NCI-H69 (cell line): ENCODE results near the gene TCP11.

Experiments
- DNase-seq: peaks from one replicate; lab custom pipeline; 2025; lab: John Stamatoyannopoulos, UW

The TCP11 gene

DNA sequence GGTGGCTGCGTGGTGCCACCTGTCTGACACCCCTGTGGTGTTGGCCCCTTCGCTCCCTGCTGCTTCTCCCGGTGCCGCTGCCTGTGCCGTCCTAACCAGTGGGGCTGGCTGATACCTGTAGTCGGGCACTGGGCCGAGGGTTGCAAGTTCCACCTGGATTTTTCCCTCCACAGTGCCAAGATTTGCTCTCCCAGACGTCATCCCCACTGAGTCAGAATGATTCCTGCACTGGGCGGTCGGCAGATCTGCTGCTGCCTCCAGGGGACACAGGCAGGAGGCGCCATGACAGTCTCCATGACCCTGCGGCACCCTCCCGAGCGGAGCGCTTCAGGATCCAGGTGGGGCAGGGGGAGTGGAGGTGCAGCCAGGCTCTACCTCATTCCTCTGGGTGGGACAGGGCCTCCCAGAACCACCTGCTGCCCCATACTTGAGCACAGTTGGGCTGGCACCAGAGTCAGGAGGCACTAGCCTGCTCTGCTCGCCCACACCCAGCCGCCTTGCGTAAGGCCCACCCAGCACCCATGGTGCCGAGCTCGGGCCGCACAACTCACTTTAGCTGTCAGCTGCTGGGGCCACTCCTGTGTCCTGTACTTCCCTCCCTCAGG, 60.2 kb downstream of the TCP11 start:
- DNase-seq, result no peak

DNA sequence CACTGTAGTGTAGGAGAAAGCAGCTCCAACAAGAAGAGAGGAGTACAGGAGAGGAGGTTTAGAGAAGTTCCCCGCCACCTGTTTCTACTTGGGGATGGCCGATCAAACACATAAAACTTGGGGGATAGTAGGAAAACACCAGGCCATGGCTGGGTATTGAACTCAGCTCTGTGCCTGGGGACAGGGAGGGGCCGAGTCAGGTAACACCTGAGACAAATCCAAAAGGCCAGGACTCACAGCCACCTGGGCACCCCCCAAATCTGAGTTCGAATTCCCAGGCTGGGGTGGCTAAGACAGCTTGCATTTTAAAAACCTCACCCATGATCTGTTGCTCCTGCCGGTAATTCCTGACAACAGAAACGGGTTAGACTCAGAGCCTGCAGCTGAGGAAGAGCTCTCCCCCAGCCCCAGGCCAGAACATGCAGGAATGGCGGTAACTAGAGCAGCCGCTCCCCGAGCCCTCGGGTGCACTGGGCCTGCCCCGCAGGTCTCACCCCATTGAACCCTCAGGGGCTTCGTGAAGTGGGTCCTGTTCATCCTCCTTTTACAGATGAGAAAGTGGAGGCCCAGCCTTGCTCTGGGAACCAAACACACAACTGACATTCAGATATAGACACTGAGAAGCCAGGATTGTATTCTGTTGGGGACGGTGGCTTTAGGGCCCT, 61.0 kb downstream of the TCP11 start:
- DNase-seq, result no peak

DNA sequence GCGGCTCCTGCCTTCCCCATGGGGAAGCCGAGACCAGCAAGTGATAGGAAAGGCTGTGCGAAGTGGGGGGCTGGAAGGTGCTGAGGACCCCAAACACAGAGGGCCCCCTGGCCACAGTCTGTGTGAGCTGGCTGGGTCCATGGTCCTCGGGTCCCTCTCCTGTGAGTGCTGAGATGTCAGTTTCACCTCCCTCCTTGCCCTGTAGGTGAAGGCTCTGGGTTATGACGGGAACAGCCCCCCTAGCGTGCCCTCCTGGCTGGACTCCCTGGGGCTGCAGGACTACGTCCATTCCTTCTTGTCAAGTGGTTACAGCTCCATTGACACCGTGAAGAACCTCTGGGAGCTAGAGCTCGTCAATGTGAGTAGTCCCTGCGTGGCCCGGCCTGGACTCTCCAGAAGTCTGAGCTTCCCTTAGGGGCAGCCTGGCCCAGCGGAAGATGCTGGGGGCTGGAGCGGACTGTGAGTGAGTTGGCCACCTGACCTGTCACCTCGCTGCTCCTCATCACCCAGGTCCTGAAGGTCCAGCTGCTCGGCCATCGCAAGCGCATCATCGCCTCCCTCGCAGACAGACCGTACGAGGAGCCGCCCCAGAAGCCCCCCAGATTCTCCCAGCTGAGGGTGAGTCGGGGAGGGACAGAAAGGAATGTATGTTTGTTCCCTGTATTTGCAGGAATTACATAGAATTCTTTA, 61.7 kb downstream of the TCP11 start:
- DNase-seq, result no peak

DNA sequence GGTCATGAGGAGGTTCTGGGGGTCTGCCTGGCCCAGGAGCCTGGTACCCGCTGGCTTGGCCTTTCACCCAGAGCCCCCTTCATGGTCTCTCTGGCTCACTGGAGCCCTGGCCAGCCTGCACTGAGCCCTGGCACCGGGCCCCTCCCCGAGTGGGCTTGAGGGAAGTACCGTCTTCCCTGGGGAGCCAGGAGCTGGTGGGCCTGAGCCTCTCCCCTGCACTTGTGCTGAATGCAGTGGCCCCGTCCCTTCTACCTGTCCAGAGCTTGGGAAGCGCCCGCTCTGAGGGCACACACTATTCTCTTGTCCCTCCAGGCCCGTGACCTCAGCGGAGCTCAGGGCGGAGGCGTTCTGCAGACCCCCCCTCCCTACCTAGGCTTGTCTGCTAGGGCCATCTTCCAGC, 62.2 kb downstream of the TCP11 start:
- no peak for DNase-seq

DNA sequence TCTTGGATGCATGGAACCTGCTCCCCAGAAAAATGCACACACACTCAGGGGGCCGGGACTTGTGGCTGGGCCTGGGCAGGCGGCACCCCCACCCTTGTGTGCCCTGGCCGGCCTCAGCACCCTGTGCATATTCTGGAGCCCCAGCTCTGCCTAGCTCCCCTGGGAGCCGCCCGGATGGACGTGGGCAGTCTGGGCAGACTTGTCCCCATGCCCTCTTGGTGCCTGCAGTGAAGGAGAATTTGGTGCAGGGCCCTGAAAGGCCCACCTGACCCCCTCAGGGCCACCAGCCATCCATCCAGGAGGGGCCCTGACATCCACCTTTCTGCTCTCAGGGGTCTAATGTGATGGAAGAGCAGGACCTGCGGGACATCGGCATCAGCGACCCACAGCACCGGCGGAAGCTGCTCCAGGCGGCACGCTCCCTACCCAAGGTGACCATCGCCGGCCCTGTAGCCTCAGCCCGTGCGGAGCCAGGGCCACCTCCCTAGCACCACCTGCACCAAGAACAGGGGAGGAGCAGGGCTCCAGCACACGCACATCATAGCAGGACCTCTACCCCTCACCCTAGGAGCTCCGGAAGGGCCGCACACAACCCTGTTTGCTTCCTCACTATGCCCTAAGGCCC, 62.8 kb downstream of the TCP11 start:
- no peak for DNase-seq

DNA sequence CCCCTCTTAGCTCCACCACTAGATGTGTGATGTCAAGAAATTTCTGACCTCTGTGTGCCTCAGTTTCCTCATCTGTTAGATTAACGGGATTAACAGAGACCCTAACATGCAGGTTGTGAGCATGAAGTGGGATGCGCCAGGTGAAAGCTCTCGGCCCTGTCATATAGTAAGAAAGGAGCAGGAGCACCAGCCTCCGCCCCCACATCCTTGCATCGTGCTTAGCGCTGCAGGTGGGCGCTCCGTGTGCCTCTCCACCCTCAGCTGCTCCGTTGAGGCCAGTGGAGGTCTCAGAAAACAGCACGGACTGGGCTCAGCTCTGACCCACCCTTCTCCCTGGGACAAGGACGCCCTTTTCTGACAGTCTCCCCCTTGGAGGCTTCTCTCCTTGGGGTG, 63.4 kb downstream of the TCP11 start:
- no peak for DNase-seq

DNA sequence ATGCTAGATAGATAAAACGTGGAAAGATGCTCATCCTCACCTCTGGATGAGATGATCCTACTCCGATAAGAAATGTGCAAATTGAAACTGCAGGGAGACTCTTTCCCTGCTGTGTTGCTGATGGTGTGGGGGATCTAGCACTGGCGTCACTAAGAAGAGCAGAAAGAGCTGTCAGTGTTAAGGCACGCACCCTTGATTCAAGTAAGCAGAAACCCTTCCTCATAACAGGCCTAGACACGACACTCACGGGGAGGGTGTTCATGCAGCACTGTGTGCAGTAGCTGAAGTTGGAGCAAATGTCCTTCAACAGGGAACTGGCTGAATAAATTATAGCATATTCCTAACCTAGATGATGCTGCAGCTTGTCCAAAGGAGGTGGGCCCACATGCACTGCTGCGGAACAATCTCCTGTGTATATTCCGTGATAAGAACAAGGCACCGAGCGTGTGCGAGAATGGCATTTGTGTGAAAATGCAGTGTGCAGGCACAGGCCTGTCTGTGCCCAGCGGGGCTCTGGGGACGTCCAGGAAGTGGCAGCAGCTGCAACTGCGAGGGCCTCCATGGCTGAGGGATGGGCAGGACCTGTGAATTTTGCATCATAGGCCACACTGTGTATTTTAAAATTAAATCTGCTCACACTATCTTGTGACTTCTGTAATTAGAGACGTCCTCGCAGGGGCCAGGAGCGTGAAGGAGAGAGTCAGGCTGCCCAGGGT, 64.0 kb downstream of the TCP11 start:
- peak; percentile 49 for DNase-seq

DNA sequence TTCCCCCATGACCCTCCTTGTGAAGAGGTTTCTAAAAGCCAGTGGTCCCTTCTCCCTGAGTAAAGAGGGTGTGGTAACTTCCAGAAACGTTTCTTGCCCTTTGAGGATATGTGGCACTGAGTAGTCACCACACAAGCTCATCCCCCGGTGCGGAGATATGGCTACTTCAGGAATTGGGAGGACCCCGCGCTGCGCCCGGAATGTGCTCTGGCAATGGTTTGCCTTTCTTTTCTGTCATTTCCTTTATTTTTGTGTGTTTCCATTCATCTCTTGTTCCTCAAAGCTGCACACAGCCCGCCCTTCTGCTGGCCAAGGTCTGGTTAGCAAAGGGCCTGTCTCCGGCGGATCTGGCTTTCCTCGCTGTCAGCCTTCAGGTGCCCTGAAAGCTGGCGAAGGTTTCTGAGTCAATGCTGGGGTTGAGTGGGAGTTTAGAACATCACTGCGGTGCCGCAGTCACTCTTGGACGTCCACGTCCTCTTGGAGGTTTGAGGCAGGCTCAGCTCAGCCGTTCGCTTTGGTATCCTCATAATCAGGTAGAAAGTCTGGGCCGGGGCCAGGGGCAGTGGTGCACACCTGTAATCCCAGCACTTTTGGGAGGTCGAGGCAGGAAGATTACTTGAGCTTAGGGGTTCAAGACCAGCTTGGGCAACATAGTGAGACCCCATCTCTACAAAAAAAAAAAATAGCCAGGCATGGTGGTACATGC, 67.2 kb downstream of the TCP11 start:
- no peak for DNase-seq

DNA sequence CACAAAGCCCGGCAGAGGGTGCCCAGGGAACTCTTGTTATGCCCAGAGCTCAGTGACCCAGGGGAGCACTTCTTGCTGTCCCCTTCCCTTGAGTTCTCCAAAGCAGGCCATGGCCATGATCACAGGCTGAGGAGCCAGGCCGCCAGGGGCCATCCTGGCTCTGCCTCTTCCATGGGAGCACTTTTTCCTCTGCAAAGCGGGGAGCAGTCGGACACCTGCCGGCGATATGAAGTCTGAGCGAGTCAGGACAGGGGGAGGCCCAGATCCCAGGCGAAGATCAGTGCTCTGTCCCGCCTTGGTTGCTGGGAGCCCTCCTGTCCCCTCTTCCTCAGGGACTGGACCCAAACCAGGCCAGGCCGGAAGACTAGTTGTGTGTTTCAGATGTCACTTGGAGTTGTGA, 67.9 kb downstream of the TCP11 start:
- no peak for DNase-seq

DNA sequence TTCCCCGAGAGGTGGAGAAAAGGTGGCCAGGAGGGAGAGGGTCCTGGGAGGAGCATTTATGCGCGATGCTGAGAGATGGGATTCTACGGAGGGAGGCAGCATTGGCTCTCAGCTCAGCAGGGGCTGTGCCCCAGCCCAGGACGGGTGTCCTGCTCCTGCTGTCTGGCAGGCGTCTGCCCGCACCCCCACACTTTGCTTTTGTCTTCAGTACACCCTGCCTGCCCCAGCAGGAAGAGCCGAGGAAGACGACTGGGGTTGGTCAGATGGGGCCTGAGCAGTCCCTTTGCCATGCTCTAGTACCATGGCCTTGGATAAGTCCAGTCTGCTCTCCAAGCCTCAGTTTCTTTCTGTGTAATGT, 68.5 kb downstream of the TCP11 start:
- DNase-seq, result no peak

DNA sequence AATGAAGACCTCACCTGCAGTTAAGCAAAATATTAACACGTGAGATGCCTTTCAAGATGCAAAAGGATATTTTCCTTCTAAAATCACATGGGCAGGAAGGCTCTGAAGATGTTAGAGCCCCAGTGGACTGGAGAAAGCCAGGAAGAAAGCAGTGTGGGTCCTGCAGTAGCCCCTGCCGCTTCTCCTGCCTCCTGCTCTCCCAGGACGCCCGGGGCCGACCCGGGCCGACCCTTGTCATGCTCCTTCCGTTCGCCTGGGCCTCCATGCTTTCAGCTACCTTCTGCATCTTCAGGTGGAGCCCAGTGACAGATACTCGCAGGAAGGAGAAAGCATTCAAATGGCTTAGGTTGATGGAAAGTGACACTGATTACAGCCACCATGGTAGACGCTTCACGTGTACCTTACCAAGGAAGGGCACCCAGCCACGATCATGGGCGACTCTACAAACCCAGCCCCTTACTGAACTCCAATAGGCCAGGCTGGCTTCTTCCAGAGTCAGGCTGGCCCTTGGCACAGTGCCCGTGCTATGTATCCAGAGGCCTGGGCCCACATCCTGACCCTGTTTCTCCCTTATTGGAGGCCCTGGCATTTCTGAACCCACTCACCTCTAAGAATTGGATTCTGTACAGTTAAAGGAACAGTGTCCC, 69.0 kb downstream of the TCP11 start:
- no peak for DNase-seq

DNA sequence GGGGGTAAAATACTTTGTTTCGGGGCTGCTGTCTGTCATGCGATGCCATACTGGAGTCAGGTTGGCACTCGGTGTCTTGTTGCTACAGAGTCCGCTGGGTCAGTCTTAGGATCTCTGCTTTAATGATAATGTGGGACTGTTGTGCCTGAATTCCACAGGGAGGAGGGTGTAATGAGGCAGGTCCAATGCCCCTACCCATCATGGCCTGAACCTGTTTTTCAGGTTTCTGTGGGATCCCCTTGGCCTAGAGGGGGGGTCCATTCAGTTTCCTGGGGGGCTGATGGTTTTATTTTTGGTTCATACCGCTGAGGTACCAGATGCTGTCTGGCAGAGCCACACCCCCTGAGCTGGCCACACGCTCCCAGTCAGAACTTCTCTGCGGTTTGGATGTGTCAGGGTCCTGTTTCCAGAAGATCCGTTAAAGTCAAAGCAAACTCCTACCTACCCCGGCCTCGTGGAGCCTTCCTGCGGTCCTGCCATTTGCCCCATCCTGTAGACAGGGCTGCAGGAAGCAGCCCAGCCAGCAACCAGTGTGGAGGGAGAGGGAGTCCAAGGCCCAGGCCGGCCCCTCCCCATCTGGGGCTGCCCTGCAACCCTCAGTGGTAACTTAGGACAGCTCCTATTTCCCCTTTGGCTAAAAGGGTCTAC, 69.7 kb downstream of the TCP11 start:
- DNase-seq, result no peak

DNA sequence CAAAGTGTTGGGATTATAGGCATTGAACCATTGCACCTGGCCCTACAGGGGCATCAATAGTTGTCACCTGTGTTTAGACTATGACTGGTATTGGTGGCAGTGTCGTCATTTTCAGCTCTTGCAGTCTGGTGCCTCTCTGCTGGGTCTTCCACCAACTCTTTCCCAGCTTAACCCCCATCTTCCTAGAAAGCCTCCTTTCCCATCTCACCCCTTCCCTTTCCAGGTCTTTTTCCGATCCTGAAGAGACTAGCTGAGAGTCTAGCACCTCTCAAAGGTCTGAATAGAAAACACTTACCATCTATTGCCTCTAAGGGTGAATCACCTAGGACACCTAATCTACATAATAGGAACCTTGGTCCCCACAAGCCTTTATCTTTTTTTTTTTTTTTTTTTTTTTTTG, 71.0 kb downstream of the TCP11 start:
- no peak for DNase-seq

DNA sequence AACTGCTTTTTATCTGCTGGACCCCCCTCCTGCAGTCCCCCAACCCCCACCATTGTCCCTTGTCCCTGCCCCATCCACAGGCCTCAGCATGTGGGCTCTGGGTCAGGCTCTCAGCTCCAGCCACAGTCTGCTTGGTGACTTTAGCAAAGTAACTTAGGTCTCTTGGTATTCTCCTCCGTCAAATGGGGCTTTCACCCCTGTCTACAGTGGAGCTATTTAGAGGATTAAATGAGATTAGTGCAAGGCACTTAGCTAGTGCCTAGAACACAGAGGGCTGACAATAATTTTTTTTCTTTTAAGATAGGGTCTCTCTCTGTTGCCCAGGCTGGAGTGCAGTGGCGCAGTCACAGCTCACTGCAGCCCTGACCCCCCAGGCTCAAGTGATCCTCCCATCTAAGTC, 71.9 kb downstream of the TCP11 start:
- DNase-seq, result no peak

DNA sequence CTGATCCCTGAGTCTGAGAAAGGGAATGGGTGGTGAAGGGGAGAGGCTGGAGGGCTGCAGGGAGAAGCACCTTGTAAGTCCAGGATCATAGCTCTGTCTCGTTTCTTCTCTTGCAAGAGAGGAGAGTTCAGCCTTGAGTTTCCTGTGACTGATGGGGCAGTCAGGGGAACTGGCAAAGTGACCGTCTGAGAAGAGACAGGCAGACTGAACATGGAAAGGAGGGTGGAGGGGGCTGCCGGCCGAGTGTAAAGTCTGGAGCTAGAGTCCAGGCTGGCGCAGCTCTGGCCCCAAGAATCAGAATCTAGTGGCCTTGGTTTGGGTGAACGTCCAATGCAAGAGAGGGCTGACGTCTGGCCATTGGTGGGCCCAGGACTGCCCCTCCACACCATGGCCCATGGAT, 72.5 kb downstream of the TCP11 start:
- no peak for DNase-seq

DNA sequence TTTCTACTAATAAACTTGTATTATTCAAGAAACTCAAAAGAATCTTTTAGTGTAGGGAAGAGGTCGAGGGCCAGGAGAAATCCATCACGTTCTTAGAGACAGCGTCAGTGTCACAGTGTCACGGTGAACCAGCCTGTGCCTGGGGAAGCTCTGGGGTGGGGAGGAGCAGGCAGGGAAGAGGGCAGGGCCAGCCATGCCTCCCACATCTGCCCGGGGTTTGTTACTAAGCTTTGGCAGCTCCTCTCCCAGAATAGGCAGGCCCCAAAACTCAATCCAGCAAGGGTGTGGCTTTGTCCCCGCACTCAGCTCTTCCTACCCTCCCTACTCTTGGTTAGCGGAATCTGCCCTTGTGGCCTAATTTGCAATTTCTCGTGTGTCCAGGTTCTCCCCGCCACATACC, 72.9 kb downstream of the TCP11 start:
- DNase-seq, result no peak
